SKM-1 treated with dmso at 0.1 percent for 144 hours (cell line): ENCODE data around the gene SEMA4A.

ENCODE experiments used
- DNase-seq: peaks from one replicate; lab custom pipeline; 2025; ENCODE audit not compliant: unreplicated experiment; lab: John Stamatoyannopoulos, UW

The SEMA4A gene

GRCh38 chr1:156134716-156135435, 18.5 kb upstream of the SEMA4A start:
- DNase-seq, result no peak

GRCh38 chr1:156135930-156136871, 17.2 kb upstream of the SEMA4A start:
- no peak for DNase-seq

GRCh38 chr1:156136970-156137483, 16.4 kb upstream of the SEMA4A start:
- no peak for DNase-seq

- DNase-seq, result no peak
Measured at GRCh38 chr1:156138458-156138867, 14.9 kb upstream of the SEMA4A start.

- no peak for DNase-seq
Measured at GRCh38 chr1:156140879-156141707, 12.3 kb upstream of the SEMA4A start.

- DNase-seq, result no peak
Measured at GRCh38 chr1:156143765-156144489, 9.5 kb upstream of the SEMA4A start.

- DNase-seq, result no peak
Measured at GRCh38 chr1:156144742-156145141, 8.6 kb upstream of the SEMA4A start.

GRCh38 chr1:156145650-156146019, 7.8 kb upstream of the SEMA4A start:
- no peak for DNase-seq

- DNase-seq, result peak; percentile 92
Measured at GRCh38 chr1:156146020-156146768, 7.2 kb upstream of the SEMA4A start.

GRCh38 chr1:156146769-156147405, 6.5 kb upstream of the SEMA4A start:
- DNase-seq, result no peak

- peak; percentile 81 for DNase-seq
Measured at GRCh38 chr1:156148216-156148615, 5.2 kb upstream of the SEMA4A start.

GRCh38 chr1:156149374-156150332, 3.7 kb upstream of the SEMA4A start:
- DNase-seq, result no peak

GRCh38 chr1:156150333-156151011, 2.9 kb upstream of the SEMA4A start:
- DNase-seq, result no peak

- DNase-seq, result no peak
Measured at GRCh38 chr1:156151093-156151688, 2.2 kb upstream of the SEMA4A start.

- DNase-seq, result no peak
Measured at GRCh38 chr1:156152628-156153027, 757 bp upstream of the SEMA4A start.

GRCh38 chr1:156154317-156154749, 948 bp downstream of the SEMA4A start:
- peak; percentile 95 for DNase-seq
